HG03575 (cell line): ENCODE measurements around the gene ANKS1B.
"Not testable (repeated sequence)": the region's sequence is repeated elsewhere in the genome, so short reads cannot be mapped to it uniquely, and the experiment has no call there.

Experiments
- ATAC-seq: cut with Tn5 transposase; IDR thresholded peaks from one replicate; pipeline ENCODE4 v1.9.1; 2021; ENCODE audit not compliant: unreplicated experiment, insufficient number of reproducible peaks, low FRiP score; ENCODE audit errors: extremely low read depth

Gene ANKS1B

DNA sequence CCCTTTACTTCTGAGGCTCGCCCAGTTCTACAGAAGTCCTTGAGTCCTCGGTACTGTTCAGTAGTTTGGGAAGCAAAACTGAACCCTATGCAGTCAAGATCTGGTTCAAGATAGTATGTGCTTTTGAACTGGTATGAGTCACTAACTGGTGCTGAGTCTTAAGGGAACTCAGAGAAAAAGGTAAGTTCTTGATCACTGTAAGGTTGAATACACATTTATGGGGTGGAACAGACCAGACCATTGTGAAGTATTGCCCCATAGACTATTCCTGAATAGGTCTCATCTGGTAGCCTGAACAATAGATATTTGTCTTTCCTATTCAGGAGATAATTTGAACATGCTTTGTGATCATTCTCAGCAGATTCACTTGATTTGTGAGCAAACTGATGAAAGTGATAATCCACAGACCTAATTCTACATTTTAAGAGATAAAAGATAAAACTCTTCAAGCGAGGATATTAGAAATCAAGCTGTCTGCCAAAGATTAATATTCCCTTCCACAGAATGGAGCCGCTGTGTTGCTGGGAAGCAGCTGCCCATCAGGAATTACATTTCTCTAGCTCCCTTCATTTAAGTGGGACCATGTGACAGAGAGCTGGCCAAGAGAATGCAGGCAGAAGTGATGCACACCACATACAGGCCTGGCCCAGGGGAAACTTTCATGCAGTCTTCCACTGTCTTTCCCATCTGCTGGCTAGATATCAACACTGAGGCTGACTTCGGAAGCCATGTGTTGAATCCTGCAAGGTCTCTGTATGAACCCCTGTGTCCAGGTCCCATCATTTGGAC is 707.0 kb downstream of the ANKS1B start:
- ATAC-seq: no peak

- ATAC-seq: no peak
Measured at GRCh38 chr12:99271071-99271470, 713.7 kb downstream of the ANKS1B start.

GRCh38 chr12:99267038-99267437 is 717.7 kb downstream of the ANKS1B start:
- no peak for ATAC-seq

DNA sequence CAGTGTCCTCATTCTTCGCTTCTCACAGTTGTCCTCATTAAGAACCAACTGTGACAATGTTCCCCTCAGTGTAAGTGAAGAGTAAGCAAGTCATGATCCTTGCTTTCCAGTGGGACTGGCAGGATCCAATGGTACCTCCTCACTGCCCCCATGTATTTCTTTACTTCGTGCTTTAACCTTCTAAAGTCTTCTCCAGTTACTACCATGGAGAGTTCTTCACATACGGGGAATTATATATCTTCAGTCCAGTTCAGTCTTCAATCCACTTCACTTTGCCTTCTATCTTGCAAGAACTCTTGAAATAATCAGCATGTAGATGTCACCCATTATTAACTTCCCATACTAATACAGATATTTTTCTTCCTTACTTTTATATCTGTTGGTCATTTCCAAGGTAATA is 719.1 kb downstream of the ANKS1B start:
- ATAC-seq: no peak

DNA sequence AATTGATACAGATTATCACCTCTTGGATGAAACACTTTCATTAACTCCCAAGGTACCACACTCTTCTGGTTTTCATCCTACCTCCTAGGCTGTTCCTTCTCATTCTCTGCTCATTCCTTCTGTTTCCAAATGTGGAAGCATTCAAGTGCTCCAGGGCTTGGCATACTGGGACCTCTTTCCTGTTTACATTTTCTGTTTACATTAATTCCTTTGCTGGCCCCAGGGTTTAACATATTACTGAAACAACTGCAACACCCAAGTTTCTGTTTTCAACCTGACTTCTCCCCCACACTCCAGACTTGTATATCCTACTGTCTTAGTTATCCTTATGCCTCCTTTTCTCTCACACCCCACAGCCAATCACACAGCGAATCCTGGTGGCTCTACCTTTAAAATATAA is 723.5 kb downstream of the ANKS1B start:
- ATAC-seq: no peak

GRCh38 chr12:99260456-99260996 is 724.2 kb downstream of the ANKS1B start:
- no peak for ATAC-seq

- no peak for ATAC-seq
Measured at GRCh38 chr12:99259040-99259934, 725.4 kb downstream of the ANKS1B start.

GRCh38 chr12:99257672-99258071 is 727.1 kb downstream of the ANKS1B start:
- ATAC-seq: no peak

GRCh38 chr12:99253068-99253467 is 731.7 kb downstream of the ANKS1B start:
- no peak for ATAC-seq

- ATAC-seq: no peak
Measured at GRCh38 chr12:99250091-99250490, 734.6 kb downstream of the ANKS1B start.

- no peak for ATAC-seq
Measured at GRCh38 chr12:99249543-99249942, 735.2 kb downstream of the ANKS1B start.

DNA sequence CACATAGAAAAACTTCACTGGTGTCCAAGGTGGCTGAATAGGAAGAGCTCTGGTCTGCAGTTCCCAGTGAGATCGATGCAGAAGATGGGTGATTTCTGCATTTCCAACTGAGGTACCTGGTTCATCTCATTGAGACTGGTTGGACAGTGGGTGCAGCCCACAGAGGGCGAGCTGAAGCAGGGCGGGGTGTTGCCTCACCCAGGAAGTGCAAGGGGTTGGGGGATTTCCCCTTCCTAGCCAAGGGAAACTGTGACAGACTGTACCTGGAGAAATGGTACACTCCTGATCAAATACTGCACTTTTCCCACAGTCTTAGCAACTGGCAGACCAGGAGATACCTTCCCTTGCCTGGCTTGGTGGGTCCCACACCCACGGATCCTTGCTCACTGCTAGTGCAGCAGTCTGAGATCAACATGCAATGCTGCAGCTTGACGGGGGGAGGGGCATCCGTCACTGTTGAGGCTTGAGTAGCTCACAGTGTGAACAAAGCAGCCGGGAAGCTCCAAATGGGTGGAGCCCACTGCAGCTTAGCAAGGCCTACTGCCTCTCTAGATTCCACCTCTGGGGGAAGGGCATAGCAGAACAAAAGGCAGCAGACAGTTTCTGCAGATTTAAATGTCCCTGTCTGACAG is 746.7 kb downstream of the ANKS1B start:
- not testable (repeated sequence) for ATAC-seq

DNA sequence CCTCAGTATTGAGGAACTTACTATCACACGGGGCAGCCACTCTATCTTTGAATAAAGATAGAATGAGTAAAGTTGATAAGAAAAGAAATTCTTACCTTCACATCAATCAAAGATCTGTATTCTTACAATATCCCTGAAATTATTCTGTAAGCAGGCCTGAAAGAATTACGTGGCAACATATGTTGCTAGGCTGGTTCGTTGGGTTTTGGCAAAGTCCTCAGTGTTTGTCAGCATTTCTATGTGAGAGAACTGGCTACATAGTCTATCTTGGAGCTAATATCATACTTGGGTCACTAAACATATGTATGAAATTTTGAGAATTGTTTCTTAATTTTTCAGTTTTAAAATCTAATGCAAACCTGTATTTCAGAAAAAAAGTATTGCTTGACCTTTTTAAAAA is 749.4 kb downstream of the ANKS1B start:
- no peak for ATAC-seq

- no peak for ATAC-seq
Measured at GRCh38 chr12:99234702-99235101, 750.0 kb downstream of the ANKS1B start.

- ATAC-seq: no peak
Measured at GRCh38 chr12:99232324-99232723, 752.4 kb downstream of the ANKS1B start.

DNA sequence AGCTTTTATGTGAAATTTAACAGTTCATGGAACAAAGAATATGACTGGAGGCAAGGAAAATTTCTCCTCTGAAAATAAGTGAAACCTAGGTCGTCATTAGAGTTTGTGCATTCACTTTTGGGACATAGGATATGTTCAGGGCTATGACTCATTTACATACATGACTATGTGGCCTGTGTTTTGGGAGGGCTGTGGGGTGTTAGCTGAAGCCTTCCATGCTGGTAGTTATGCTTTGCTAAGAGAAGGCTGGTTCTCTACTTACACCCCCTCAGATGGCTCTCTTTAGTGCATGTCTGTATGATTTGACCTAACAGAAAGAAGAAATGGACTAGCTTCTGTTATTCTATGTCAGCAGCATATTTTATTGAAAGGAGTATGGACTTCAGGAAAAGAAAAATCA is 753.7 kb downstream of the ANKS1B start:
- no peak for ATAC-seq

- ATAC-seq: no peak
Measured at GRCh38 chr12:99224237-99224636, 760.5 kb downstream of the ANKS1B start.

- no peak for ATAC-seq
Measured at GRCh38 chr12:99223579-99223978, 761.2 kb downstream of the ANKS1B start.

GRCh38 chr12:99213047-99213446 is 771.7 kb downstream of the ANKS1B start:
- no peak for ATAC-seq
